Thyroid gland (tissue), 4 donors: ENCODE results near the gene PCGF1. TPM values are rescaled to one million over a fixed set of nuclear protein-coding genes. Genes with fewer than 3 reads are reported as not detected.
A peak's percentile ranks its signal among the peaks of the same experiment; 100 is the strongest.

Source experiments
- DNase-seq, 2 donors: peaks; one replicate each; pipeline ENCODE4 v3.0.0-alpha.2; 2019
- H3K27ac ChIP-seq, 3 donors: fragments of 200-600 bp; sonication (generic); 1 replicate in 2 of 3; 2 replicates in 1 of 3; pipeline ENCODE4 v1.5.1; 2016 to 2019; ENCODE audit warnings: mild to moderate bottlenecking in 1 of 3, moderate library complexity in 1 of 3
- H3K27me3 ChIP-seq: fragments of 200-600 bp; sonication (generic); one replicate; pipeline ENCODE4 v1.5.1; 2019
- H3K36me3 ChIP-seq, 2 donors: fragments of 200-600 bp; sonication (generic); one replicate each; pipeline ENCODE4 v1.5.1; 2016 to 2019
- H3K4me1 ChIP-seq, 2 donors: fragments of 200-600 bp; sonication (generic); one replicate each; pipeline ENCODE4 v1.5.1; 2017 to 2019
- H3K4me3 ChIP-seq, 3 donors: fragments of 200-600 bp; sonication (generic); replicated peaks in 1 of 3; 1 replicate in 2 of 3; 2 replicates in 1 of 3; pipeline ENCODE4 v1.5.1; 2016; ENCODE audit warnings: mild to moderate bottlenecking in 1 of 3
- H3K9me3 ChIP-seq: fragments of 200-600 bp; sonication (generic); one replicate; pipeline ENCODE4 v1.5.1; 2017
- POLR2A ChIP-seq, 2 donors: fragments of 450-650 bp; IDR thresholded peaks; one replicate each; pipeline ENCODE4 v1.6.1; 2017; ENCODE audit warnings: antibody characterized with exemption in 2 of 2, mild to moderate bottlenecking in 2 of 2, moderate library complexity in 1 of 2
- WGBS, 2 donors: methylation state at CpG; one replicate each; pipeline ENCODE4 v1.1.5; 2017; 5-methylcytosine and 5-hydroxymethylcytosine counted together
- intact Hi-C: fragments of 100-400 bp; cut with DNase I; formaldehyde crosslinking; loops from one replicate; pipeline ENCODE4 v1.15.1; 2023
- total RNA-seq, 4 donors: library from RNA; depleted of rRNA; stranded (reverse); fragments of >200 nt; gene quantifications; one replicate each; pipeline ENCODE4 v1.2.3, GENCODE V29; 2016
- TF ChIP-seq, protein P1 (sequence below), 6 experiments: fragments of 200-600 bp in 3 of 6; fragments of 450-650 bp in 3 of 6; sonication (generic) in 3 of 6; IDR thresholded peaks; one replicate each; pipeline ENCODE4 v1.5.1; 2016 to 2019; ENCODE audit warnings: antibody characterized with exemption in 6 of 6, mild to moderate bottlenecking in 2 of 6, inconsistent platforms in 1 of 6, moderate library complexity in 1 of 6

PCGF1 gene
- total RNA-seq, 4 donors from 2014 or later, result 11.0 to 25.9 (median 17.1) TPM

DNA sequence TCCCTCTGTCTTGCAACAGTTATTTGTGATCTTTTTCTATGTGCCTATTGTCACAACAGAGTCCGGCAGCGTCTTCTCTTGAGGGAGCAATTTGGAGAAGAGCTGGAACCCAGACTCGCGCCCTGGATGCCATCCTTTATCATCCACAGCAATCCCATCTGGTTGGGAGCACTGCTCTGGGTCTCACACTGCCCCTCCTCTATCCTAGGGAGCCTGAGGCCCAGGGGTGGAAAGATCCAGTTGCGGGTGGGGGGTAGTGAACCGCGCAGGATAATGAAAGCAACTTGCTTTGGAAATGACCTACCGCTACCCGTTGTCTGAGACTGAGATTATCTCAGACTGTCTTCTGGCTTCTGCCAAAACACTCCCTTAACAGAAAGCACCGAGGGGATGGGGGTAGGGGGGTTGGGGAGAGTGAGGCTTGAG, 48.5 kb downstream of the PCGF1 start:
- no peak for DNase-seq
- peaks cover 25 to 32% of the 10 kb centered on the region in 2 donors for H3K4me1 ChIP-seq
- TF ChIP-seq, protein P1, sequence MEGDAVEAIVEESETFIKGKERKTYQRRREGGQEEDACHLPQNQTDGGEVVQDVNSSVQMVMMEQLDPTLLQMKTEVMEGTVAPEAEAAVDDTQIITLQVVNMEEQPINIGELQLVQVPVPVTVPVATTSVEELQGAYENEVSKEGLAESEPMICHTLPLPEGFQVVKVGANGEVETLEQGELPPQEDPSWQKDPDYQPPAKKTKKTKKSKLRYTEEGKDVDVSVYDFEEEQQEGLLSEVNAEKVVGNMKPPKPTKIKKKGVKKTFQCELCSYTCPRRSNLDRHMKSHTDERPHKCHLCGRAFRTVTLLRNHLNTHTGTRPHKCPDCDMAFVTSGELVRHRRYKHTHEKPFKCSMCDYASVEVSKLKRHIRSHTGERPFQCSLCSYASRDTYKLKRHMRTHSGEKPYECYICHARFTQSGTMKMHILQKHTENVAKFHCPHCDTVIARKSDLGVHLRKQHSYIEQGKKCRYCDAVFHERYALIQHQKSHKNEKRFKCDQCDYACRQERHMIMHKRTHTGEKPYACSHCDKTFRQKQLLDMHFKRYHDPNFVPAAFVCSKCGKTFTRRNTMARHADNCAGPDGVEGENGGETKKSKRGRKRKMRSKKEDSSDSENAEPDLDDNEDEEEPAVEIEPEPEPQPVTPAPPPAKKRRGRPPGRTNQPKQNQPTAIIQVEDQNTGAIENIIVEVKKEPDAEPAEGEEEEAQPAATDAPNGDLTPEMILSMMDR (IDR thresholded peaks at IDR 0.05), result no peak
- TF ChIP-seq POLR2A (IDR thresholded peaks at IDR 0.05), result no peak
- peak overlapping the region; percentile 34 to 69 (median 60) for H3K4me3 ChIP-seq
- 2 to 5% methylated on average over 6 to 10 of the region's 10 CpGs for WGBS, 2 donors
- peak overlapping the region in 2 of 3 donors; percentile 27 to 61 for H3K27ac ChIP-seq
- intact Hi-C loops, result no loop called here
- no peaks in the 10 kb centered on the region for H3K27me3 ChIP-seq
- peaks cover 7 to 12% of the 10 kb centered on the region in 2 donors for H3K36me3 ChIP-seq
- no peaks in the 10 kb centered on the region for H3K9me3 ChIP-seq

DNA sequence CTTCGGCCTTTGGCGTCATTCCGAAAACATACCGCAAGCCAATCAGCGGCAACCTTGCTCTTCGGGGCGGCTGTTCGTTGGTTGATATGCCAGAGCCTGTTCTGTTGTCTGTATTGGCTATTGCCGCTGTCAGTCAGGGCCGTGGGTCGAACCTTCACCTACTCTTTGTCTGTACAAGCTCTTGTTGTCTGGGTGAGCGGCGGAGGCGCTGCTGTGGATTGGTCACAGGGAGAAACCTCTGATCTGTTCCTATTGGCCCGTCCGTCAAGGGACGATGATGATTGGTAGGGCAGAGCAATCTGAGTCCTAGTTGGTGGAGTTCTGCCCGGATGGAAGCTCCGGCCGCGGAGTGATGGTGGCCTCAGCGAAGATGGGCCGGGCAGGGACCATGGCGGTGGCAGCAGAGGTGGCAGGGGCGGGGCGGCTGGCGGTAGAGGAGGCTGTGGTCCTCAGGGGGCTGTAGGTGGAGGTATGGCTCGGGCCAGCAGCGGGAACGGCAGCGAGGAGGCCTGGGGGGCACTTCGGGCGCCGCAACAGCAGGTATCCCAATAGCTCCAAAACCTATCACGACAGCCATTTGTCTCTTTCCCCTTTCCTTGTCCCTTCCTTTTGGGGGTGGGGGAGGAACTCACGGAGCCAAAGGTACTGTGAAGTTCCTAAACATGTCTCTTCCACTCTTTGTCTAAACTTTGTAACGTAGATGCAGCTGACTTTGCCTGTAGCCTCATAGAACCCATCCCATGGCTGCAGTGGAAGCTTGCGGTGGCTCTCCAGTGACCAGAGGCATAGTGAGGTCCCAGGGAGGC, 49.2 kb downstream of the PCGF1 start, which contains the start of gene WBP1:
WBP1 (plus strand) TSS at position 307 of the 806 bp plus-strand sequence; CDS start at position 472, 165 bp downstream.
- peak in 1 of 2 donors; percentile 71 for TF ChIP-seq POLR2A (IDR thresholded peaks at IDR 0.05)
- TF ChIP-seq, protein P1 (IDR thresholded peaks at IDR 0.05), result no peak
- Histone ChIP-seq H3K4me1 (peaks cover 23 to 30% of the 10 kb centered on the region in 2 donors), H3K4me3 (peak within 1 kb of the TSS; percentile 34 to 69 (median 63)), H3K9me3 (no peaks in the 10 kb centered on the region), H3K27me3 (no peaks in the 10 kb centered on the region), H3K36me3 (peaks cover 7 to 12% of the 10 kb centered on the region in 2 donors), H3K27ac (peak within 1 kb of the TSS; percentile 97 to 98 (median 98))
- intact Hi-C loops, result no loop called here
- 1% methylated on average over 13 to 30 of the region's 38 CpGs for WGBS, 2 donors
- peak; percentile 100 for DNase-seq

DNA sequence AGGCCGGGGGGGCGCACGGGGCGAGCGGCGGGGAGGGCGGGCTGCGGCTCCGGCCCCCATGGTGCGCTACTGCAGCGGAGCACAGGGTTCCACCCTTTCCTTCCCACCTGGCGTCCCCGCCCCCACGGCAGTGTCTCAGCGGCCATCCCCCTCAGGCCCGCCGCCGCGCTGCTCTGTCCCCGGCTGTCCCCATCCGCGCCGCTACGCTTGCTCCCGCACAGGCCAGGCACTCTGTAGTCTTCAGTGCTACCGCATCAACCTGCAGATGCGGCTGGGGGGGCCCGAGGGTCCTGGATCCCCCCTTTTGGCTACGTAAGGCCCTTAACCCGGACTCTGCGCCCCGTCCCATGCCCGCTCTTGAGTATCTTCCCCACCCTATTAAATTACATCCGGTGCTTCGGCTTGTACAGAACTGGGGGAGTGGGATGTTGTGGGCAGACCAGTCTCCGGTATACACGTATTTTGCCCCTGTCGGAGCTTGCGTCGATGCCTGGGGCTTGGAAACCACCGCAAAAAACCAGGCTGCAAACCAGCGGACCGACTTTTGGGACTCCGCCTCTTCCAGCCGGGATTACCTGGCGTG, 49.9 kb downstream of the PCGF1 start:
- intact Hi-C loops, result no loop called here
- H3K4me3 ChIP-seq, result peak overlapping the region; percentile 11 to 63 (median 40)
- no peaks in the 10 kb centered on the region for H3K27me3 ChIP-seq
- peak; percentile 78 to 81 for DNase-seq
- TF ChIP-seq, protein P1 (IDR thresholded peaks at IDR 0.05), result no peak
- peak; percentile 71 to 97 for TF ChIP-seq POLR2A (IDR thresholded peaks at IDR 0.05)
- no peaks in the 10 kb centered on the region for H3K9me3 ChIP-seq
- 0 to 1% methylated on average over 20 to 31 of the region's 46 CpGs for WGBS, 2 donors
- H3K36me3 ChIP-seq, result peaks cover 5 to 9% of the 10 kb centered on the region in 2 donors
- H3K27ac ChIP-seq, result peak overlapping the region; percentile 97 to 98 (median 98)
- H3K4me1 ChIP-seq, result peaks cover 23 to 30% of the 10 kb centered on the region in 2 donors

DNA sequence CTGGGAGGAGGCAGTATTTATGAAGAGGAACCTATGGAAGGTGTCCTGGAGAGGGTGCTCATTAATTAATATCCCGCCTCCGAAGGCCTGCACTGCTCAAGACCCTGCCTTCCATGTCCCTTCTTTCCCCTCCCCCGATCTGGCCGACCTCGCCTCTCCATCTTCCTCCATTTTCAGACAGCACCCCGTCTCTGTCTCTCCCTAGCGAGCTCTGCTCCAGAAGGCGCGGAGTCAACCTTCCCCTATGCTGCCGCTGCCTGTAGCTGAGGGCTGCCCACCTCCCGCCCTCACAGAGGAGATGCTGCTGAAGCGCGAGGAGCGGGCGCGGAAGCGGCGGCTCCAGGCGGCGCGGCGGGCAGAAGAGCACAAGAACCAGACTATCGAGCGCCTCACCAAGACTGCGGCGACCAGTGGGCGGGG, 50.4 kb downstream of the PCGF1 start:
- Histone ChIP-seq H3K27ac (peak overlapping the region; percentile 97 to 98 (median 98)), H3K4me1 (peaks cover 23 to 30% of the 10 kb centered on the region in 2 donors), H3K9me3 (no peaks in the 10 kb centered on the region), H3K4me3 (peak overlapping the region; percentile 11 to 63 (median 40)), H3K36me3 (peaks cover 0 to 4% of the 10 kb centered on the region in 2 donors), H3K27me3 (no peaks in the 10 kb centered on the region)
- intact Hi-C loops, result no loop called here
- TF ChIP-seq, protein P1 (IDR thresholded peaks at IDR 0.05), result no peak
- TF ChIP-seq POLR2A (IDR thresholded peaks at IDR 0.05), result no peak
- WGBS, 2 donors, result 2 to 7% methylated on average over 10 of the region's 27 CpGs
- no peak for DNase-seq

Other genes starting within 250 kb of the PCGF1 start
- gene SLC4A5, start 164.3 kb downstream of the PCGF1 start, total RNA-seq, result 10 to 100 TPM; 18.3 to 94.5 (median 59.8) TPM
- gene DCTN1, start 127.4 kb downstream of the PCGF1 start, total RNA-seq, result 100 to 1,000 TPM in 3 of 4 donors, 10 to 100 TPM in 1; 82.6 to 124 (median 108) TPM
- gene C2orf81, start 86.1 kb downstream of the PCGF1 start, total RNA-seq, result 1 to 10 TPM; 2.3 to 3.4 (median 3.1) TPM
- 10 to 100 TPM in 3 of 4 donors, 1 to 10 TPM in 1; 6.5 to 19.3 (median 13.6) TPM for gene WDR54, start 86.0 kb downstream of the PCGF1 start, total RNA-seq
- 10 to 100 TPM; 24.5 to 41.9 (median 35.6) TPM for gene RTKN, start 65.8 kb downstream of the PCGF1 start, total RNA-seq
- 10 to 100 TPM; 19.9 to 74.4 (median 46.1) TPM for gene INO80B, start 52.6 kb downstream of the PCGF1 start, total RNA-seq
- gene WBP1, start 49.3 kb downstream of the PCGF1 start, total RNA-seq, result 100 to 1,000 TPM in 2 of 4 donors, 10 to 100 TPM in 2; 60.7 to 119 (median 102) TPM
- gene MOGS, start 42.3 kb downstream of the PCGF1 start, total RNA-seq, result 10 to 100 TPM; 40.9 to 57.6 (median 51.3) TPM
- gene MRPL53, start 35.0 kb downstream of the PCGF1 start, total RNA-seq, result 10 to 100 TPM; 15.0 to 49.4 (median 40.9) TPM
- gene CCDC142, start 24.7 kb downstream of the PCGF1 start, total RNA-seq, result 10 to 100 TPM; 13.6 to 58.7 (median 31.3) TPM
- 10 to 100 TPM; 18.9 to 38.0 (median 22.4) TPM for gene TTC31, start 24.6 kb downstream of the PCGF1 start, total RNA-seq
- gene LBX2, start 8.1 kb downstream of the PCGF1 start, total RNA-seq, result 1 to 10 TPM in 2 of 4 donors, under 1 TPM in 1, not detected in 1; 0.50 to 2.6 (median 1.9) TPM
- not detected for gene TLX2, start 6.8 kb upstream of the PCGF1 start, total RNA-seq
- gene DQX1, start 18.5 kb upstream of the PCGF1 start, total RNA-seq, result not detected
- 100 to 1,000 TPM in 3 of 4 donors, 10 to 100 TPM in 1; 93.7 to 168 (median 112) TPM for gene AUP1, start 22.0 kb upstream of the PCGF1 start, total RNA-seq
- gene HTRA2, start 22.2 kb upstream of the PCGF1 start, total RNA-seq, result 10 to 100 TPM; 27.3 to 45.9 (median 37.5) TPM
- gene LOXL3, start 46.2 kb upstream of the PCGF1 start, total RNA-seq, result 1 to 10 TPM in 3 of 4 donors, under 1 TPM in 1; 0.98 to 5.6 (median 2.2) TPM
- gene DOK1, start 47.0 kb upstream of the PCGF1 start, total RNA-seq, result 10 to 100 TPM; 14.4 to 19.4 (median 18.4) TPM
- gene M1AP, start 140.6 kb upstream of the PCGF1 start, total RNA-seq, result 1 to 10 TPM in 3 of 4 donors, under 1 TPM in 1; 0.81 to 2.6 (median 1.8) TPM
- gene SEMA4F, start 146.6 kb upstream of the PCGF1 start, total RNA-seq, result 1 to 10 TPM; 4.3 to 7.2 (median 6.1) TPM